Thoracic aorta (tissue), 2 donors: ENCODE data around the gene PRSS48. TPM values are rescaled to one million over a fixed set of nuclear protein-coding genes. Genes with fewer than 3 reads are reported as not detected.
"Not testable (repeated sequence)": the region's sequence is repeated elsewhere in the genome, so short reads cannot be mapped to it uniquely, and the experiment has no call there.

Source experiments
- ATAC-seq: fragments of 150-250 bp; one replicate; pipeline ENCODE4 v1.8.0; 2017; ENCODE audit warnings: low read depth; ENCODE audit not compliant: insufficient number of reproducible peaks, low FRiP score
- DNase-seq: peaks from one replicate; pipeline ENCODE4 v3.0.0-alpha.2; 2020; ENCODE audit warnings: low spot score
- H3K27ac ChIP-seq, 2 donors: fragments of 200-600 bp; sonication (generic); 1 replicate in 1 of 2; 2 replicates in 1 of 2; pipeline ENCODE4 v1.5.1; 2016; ENCODE audit warnings: mild to moderate bottlenecking in 2 of 2, moderate library complexity in 2 of 2
- H3K27me3 ChIP-seq: fragments of 200-600 bp; sonication (generic); replicated peaks from 2 replicates; pipeline ENCODE4 v1.6.0; 2016; ENCODE audit warnings: mild to moderate bottlenecking; ENCODE audit not compliant: insufficient read depth
- H3K36me3 ChIP-seq: fragments of 200-600 bp; sonication (generic); one replicate; pipeline ENCODE4 v1.5.1; 2016
- H3K4me1 ChIP-seq, 2 donors: fragments of 200-600 bp; sonication (generic); 1 replicate in 1 of 2; 2 replicates in 1 of 2; pipeline versions ENCODE4 v1.5.1 to v1.6.0; 2016; ENCODE audit warnings: low read depth in 2 of 2, mild to moderate bottlenecking in 1 of 2; ENCODE audit not compliant: control insufficient read depth in 1 of 2
- H3K4me3 ChIP-seq: fragments of 200-600 bp; sonication (generic); 2 replicates; pipeline ENCODE4 v1.5.1; 2016; ENCODE audit warnings: mild to moderate bottlenecking
- H3K9me3 ChIP-seq: fragments of 200-600 bp; sonication (generic); 2 replicates; pipeline ENCODE4 v1.5.1; 2016
- total RNA-seq, 2 donors: library from RNA; depleted of rRNA; stranded (reverse); fragments of >200 nt; gene quantifications; one replicate each; pipeline versions ENCODE4 v1.1.0 to v1.2.3, GENCODE V29; 2016
- TF ChIP-seq, protein P1 (sequence below): fragments of 200-600 bp; sonication (generic); IDR thresholded peaks from one replicate; pipeline ENCODE4 v1.5.1; 2019; ENCODE audit warnings: antibody characterized with exemption

The PRSS48 gene
- total RNA-seq, 2 donors from 2014 or later, result not detected

DNA sequence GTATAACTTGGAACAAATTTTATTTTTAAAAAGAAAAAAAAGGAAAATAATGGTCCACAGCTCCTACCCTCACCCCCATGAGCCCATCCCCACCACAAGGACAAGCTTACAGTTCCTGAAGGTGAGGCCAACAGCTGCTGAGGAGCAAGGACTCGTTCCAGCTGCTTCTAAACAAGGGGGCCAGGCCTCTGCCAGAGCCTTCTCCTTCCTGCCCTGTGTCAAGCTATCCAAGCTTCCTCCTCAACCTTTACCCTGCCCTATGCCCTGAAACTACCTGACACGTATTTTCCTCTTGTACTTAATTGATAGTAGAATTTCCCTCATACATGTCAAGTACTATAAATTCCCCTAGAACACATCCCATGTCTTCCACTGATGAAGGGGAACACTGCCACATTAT is 39.7 kb downstream of the PRSS48 start:
- ATAC-seq, result no peak
- Histone ChIP-seq H3K9me3 (no peaks in the 10 kb centered on the region), H3K27me3 (no peaks in the 10 kb centered on the region), H3K36me3 (no peaks in the 10 kb centered on the region), H3K27ac (no peak overlapping the region), H3K4me3 (no peak overlapping the region), H3K4me1 (peaks cover 26 to 65% of the 10 kb centered on the region in 2 donors)
- no peak for DNase-seq
- TF ChIP-seq, protein P1, sequence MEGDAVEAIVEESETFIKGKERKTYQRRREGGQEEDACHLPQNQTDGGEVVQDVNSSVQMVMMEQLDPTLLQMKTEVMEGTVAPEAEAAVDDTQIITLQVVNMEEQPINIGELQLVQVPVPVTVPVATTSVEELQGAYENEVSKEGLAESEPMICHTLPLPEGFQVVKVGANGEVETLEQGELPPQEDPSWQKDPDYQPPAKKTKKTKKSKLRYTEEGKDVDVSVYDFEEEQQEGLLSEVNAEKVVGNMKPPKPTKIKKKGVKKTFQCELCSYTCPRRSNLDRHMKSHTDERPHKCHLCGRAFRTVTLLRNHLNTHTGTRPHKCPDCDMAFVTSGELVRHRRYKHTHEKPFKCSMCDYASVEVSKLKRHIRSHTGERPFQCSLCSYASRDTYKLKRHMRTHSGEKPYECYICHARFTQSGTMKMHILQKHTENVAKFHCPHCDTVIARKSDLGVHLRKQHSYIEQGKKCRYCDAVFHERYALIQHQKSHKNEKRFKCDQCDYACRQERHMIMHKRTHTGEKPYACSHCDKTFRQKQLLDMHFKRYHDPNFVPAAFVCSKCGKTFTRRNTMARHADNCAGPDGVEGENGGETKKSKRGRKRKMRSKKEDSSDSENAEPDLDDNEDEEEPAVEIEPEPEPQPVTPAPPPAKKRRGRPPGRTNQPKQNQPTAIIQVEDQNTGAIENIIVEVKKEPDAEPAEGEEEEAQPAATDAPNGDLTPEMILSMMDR, result no peak

DNA sequence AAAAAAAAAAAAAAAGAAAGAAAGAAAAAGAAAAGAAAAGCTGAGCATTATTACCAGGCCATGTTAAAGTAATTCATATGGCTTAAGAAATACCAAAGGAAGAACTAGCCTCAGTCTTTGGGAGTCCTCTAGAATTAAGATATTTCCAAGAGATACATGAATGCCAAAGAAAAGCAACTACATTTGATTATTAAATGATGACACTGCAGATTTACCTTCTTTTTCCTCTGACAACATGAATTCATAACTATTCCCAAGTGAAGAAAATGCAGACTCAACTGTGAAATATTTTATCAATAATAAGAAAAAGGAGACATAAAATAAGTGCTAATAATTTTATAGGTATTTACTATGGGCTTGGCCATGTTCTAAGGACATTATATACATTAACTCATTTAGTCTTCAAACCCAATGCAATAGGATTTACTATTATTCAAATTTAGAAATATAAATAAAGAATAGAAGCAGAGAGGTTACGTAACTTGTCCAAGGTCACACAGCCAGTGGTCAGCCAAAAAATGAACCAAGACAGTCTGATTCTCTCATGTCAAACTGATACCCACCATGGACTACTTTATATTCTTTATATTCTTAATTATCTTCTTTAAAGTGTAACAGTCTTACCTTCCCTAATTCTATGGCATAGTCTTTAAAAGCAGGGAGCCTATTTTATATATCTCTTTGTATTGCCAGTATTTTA is 41.5 kb downstream of the PRSS48 start:
- ATAC-seq (no peak), DNase-seq (no peak)
- Histone ChIP-seq H3K36me3 (no peaks in the 10 kb centered on the region), H3K4me1 (peaks cover 28 to 72% of the 10 kb centered on the region in 2 donors), H3K4me3 (no peak overlapping the region), H3K9me3 (no peaks in the 10 kb centered on the region), H3K27ac (no peak overlapping the region), H3K27me3 (no peaks in the 10 kb centered on the region)
- TF ChIP-seq, protein P1, result no peak

DNA sequence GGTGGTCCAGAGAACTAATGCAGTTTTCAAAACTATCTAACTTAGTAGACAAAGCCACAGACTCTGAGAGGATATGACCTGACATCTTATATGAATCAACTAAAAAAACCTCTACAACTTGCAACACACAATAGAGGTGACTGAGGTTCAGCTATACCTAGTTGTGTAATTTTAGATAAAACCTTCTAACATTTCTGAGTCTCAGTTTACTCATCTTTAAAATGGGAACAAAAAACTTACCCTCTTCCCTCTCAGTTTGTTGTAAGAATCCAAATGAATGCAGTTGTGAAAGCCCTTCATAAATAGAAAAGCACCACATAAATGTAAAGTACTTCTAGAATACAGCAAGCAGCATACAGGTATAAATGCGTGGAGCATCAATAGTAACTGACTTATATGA is 42.5 kb downstream of the PRSS48 start:
- DNase-seq, result no peak
- Histone ChIP-seq H3K9me3 (no peaks in the 10 kb centered on the region), H3K27me3 (no peaks in the 10 kb centered on the region), H3K4me1 (peaks cover 22 to 68% of the 10 kb centered on the region in 2 donors), H3K4me3 (no peak overlapping the region), H3K36me3 (no peaks in the 10 kb centered on the region), H3K27ac (peak overlapping the region in 1 of 2 donors; percentile 93)
- TF ChIP-seq, protein P1, result no peak
- ATAC-seq, result no peak

DNA sequence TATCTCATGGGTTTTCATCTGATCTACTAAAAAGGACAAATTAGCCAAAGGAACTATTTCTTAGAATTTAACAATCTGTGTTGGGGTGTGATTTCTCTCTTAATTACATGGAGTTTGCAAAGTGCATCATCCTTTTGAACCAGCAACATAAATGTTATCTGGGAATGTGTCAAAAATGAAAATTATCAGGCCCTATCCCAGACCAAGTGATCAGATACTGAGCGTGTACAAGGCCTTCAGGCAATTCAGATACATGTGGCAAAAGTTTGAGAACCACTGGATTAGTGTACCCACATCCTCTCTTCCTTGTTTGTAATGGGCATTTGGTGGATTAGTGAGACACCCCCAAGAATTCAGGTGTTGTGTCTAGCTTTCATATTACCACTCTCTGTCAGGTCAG is 44.6 kb downstream of the PRSS48 start:
- Histone ChIP-seq H3K4me3 (no peak overlapping the region), H3K27me3 (no peaks in the 10 kb centered on the region), H3K27ac (peak overlapping the region; percentile 59 to 93), H3K4me1 (peaks cover 5 to 51% of the 10 kb centered on the region in 2 donors), H3K36me3 (no peaks in the 10 kb centered on the region), H3K9me3 (no peaks in the 10 kb centered on the region)
- TF ChIP-seq, protein P1, result no peak
- ATAC-seq, result no peak
- no peak for DNase-seq

DNA sequence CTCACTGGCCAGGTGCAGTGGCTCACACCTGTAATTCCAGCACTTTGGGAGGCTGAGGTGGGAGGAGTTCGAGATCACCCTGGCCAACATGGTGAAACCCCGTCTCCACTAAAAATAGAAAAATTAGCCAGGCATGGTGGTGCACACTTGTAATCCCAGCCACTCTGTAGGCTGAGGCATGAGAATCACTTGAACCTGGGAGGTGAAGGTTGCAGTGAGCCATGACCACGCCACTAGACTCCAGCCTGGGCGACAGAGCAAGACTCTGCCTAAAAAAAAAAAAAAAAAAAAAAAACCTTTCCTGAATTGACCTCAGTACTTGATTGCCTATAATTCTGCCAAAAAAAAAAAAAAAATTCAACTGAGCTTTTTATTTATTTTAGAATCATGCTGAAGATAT is 45.2 kb downstream of the PRSS48 start:
- Histone ChIP-seq H3K27ac (peak overlapping the region; percentile 59 to 93), H3K4me1 (peaks cover 3 to 46% of the 10 kb centered on the region in 2 donors), H3K4me3 (peak overlapping the region; percentile 11)
- not testable (repeated sequence) for H3K27me3 ChIP-seq, ATAC-seq, H3K36me3 ChIP-seq, DNase-seq, H3K9me3 ChIP-seq

DNA sequence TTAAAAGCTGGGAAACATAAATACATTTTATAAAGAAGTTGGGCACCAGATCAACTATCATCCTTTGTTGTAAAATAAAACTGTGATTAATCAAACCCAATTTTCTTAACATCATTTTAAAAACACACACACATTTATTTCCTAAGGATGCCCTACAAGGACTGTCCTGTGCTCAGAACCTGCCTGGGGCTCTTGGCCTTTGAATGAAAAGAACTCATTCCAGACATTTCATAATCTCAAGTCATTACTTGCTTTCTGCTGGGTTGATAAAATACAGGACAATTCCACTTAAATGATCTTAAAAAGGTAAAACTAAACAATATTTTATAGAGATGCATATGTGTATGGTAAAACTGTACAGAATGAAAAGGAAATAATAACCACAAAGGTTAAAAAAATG is 45.6 kb downstream of the PRSS48 start:
- Histone ChIP-seq H3K27me3 (no peaks in the 10 kb centered on the region), H3K9me3 (no peaks in the 10 kb centered on the region), H3K4me1 (peaks cover 3 to 44% of the 10 kb centered on the region in 2 donors), H3K27ac (peak overlapping the region; percentile 89 to 93), H3K36me3 (no peaks in the 10 kb centered on the region), H3K4me3 (peak overlapping the region; percentile 90)
- ATAC-seq (no peak), DNase-seq (no peak)
- TF ChIP-seq, protein P1, result no peak
